ENCODE data around the gene DCUN1D4. TPM values are rescaled to one million over a fixed set of nuclear protein-coding genes. Genes with fewer than 3 reads are reported as not detected.

DCUN1D4 gene
- total and polyA plus RNA-seq, 2 experiments from 2014 or later = 18.0 to 28.2 TPM

DNA sequence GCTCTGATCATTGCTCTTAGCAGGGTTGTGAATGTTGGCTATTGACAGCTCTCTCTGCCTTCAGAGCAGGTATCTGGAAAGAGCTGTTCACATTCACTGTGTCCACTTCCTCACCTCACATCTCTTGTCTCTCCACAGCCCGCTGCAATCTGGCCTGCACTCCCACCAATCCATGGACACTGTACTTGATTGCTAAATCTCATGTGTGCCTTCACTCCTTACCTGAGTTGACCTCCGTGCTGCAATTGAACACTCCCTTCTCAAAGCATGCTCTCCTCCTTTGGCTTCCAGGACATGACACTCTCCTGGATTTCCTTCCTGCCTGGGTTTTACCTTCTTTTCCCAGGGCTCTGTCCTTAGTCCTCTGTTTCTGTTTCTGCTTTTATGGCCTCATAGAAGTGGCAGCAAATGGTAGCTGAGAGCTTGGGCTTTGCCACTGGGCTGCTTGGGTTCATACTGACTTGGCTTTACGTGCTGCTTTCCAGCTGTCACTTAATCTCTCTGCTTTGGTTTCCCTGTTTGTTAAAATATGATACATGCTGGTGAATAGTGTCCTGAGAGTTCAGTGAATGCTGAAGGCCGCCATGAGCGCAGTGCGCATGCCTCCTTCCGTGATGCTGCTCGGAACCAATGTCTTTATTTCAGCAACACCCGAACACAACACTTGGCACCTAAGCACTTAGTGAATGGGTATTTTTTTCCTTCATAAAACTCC is 29.5 kb downstream of the DCUN1D4 start:
- no peak for DNase-seq (ENCODE audit: low read depth in 1 of 2, low spot score in 1 of 2)
- peaks cover 28% of the 10 kb centered on the region for H3K36me3 ChIP-seq
- no peak overlapping the region for H3K4me3 ChIP-seq
- H3K4me1 ChIP-seq (ENCODE audit: low read depth) = no peaks in the 10 kb centered on the region
- H3K27ac ChIP-seq = no peak overlapping the region
- H3K27me3 ChIP-seq = no peaks in the 10 kb centered on the region
- H3K9me3 ChIP-seq (ENCODE audit: low read depth) = no peaks in the 10 kb centered on the region
- TF ChIP-seq, protein P1, sequence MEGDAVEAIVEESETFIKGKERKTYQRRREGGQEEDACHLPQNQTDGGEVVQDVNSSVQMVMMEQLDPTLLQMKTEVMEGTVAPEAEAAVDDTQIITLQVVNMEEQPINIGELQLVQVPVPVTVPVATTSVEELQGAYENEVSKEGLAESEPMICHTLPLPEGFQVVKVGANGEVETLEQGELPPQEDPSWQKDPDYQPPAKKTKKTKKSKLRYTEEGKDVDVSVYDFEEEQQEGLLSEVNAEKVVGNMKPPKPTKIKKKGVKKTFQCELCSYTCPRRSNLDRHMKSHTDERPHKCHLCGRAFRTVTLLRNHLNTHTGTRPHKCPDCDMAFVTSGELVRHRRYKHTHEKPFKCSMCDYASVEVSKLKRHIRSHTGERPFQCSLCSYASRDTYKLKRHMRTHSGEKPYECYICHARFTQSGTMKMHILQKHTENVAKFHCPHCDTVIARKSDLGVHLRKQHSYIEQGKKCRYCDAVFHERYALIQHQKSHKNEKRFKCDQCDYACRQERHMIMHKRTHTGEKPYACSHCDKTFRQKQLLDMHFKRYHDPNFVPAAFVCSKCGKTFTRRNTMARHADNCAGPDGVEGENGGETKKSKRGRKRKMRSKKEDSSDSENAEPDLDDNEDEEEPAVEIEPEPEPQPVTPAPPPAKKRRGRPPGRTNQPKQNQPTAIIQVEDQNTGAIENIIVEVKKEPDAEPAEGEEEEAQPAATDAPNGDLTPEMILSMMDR (IDR thresholded peaks at IDR 0.05; ENCODE audit: low read depth, low read length) = no peak

DNA sequence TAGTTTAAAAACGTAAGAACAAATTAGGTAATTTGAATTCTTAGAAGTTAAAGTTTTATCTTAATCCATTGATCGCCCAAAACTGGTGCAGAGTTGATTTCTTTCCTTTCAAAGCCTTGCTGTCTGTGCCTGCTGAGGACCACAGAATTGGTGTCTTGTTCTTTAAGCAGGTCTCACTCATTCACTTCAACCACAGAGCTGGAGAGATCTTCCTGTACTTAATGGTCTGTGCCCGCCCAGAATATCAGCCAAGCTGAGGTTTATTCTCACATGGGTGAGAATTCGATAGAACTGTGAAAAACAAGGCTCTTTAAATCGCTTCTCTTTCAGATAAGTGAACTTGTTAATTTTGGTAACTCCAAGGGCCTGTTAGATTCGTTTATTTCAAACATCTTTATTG is 31.6 kb downstream of the DCUN1D4 start:
- H3K4me3 ChIP-seq = no peak overlapping the region
- H3K27ac ChIP-seq = no peak overlapping the region
- no peak for DNase-seq (ENCODE audit: low read depth in 1 of 2, low spot score in 1 of 2)
- H3K36me3 ChIP-seq = peaks cover 44% of the 10 kb centered on the region
- TF ChIP-seq, protein P1 (IDR thresholded peaks at IDR 0.05; ENCODE audit: low read depth, low read length) = no peak
- no peaks in the 10 kb centered on the region for H3K4me1 ChIP-seq (ENCODE audit: low read depth)
- H3K27me3 ChIP-seq = no peaks in the 10 kb centered on the region
- no peaks in the 10 kb centered on the region for H3K9me3 ChIP-seq (ENCODE audit: low read depth)

DNA sequence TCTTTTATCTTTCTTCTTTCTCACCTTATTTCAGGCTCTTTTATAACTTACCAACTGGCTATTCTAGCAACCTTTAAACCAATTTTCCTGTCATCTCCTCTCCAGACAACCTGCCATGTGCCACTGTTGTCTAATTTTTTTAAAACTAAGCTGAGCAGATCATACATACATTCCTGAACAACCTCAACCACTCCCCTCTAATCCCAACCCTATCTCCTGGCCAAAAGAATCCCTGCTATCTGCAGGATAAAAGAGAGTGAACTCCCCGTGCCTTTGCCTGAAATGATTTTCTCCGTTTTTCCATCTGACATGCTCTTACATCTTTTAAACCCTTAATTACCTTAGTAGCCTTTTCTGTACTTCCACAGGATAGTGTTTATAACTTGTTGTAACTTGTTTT is 35.5 kb downstream of the DCUN1D4 start:
- H3K4me1 ChIP-seq (ENCODE audit: low read depth) = peaks cover 3% of the 10 kb centered on the region
- H3K36me3 ChIP-seq = peaks cover 42% of the 10 kb centered on the region
- TF ChIP-seq, protein P1 (IDR thresholded peaks at IDR 0.05; ENCODE audit: low read depth, low read length) = no peak
- no peaks in the 10 kb centered on the region for H3K9me3 ChIP-seq (ENCODE audit: low read depth)
- H3K27me3 ChIP-seq = no peaks in the 10 kb centered on the region
- no peak overlapping the region for H3K27ac ChIP-seq
- H3K4me3 ChIP-seq = no peak overlapping the region
- DNase-seq (ENCODE audit: low read depth in 1 of 2, low spot score in 1 of 2) = no peak

DNA sequence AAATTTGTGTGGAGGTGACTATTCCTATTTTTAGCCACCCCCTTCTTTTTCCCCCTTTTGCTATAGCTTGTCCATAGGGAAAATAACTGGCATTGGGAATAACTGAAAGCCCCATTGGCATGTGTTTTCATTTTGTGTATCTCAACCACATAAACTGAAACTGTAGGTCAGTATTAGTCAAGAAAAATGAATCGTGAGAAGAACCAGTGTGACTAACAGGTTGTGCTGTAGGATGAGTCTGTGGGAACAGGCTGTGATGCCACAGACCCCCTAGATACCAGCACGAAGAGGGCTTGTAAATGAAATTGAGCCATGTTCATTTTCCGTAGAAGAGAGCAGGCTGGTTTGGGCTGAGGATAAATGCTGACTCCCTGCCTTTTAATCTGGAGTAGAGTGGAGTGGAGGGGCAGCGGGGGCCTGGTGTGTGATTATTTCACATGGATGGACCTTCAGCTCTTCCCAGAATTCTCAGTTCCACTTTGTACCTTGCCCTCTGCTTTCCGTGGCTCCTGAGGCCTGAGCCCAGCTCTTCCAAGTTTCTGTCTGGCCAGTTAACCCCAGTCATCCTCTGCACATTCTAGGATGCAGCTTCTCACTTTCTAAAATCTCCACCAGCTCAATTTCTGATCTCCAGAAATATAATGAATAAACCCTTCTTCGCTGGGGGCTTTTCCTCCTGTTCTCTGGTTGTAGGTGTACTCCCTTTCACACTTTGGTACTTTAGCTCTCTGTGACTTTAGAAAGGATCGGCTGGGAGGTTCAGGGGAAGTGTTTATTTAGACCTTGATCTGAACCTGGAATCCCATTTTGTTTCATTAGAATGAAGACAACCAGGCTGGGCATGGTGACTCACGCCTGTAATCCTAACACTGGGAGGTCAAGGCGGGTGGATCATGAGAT is 37.3 kb downstream of the DCUN1D4 start:
- no peak overlapping the region for H3K27ac ChIP-seq

DNA sequence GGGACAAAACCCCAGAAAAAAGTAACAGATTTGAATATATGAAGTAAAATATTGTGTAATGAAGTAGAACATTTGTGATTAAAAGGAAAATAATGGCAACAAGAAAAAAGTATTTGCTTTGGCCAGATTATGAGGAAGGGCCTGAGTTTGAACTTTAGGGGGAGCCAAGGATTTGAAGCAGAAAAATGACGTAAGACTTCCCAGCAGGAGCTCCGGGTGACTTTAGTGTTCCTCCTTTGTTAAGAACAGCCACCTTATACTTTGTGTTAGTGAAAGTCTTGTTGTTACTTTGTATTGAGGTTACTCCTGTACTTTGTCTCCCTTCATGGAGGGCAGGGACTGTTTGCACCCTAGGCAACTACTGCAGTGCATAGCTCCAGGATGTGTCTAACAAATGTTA is 41.1 kb downstream of the DCUN1D4 start:
- Histone ChIP-seq H3K4me1 (ENCODE audit: low read depth) (peaks cover 3% of the 10 kb centered on the region), H3K36me3 (peaks cover 24% of the 10 kb centered on the region), H3K4me3 (no peak overlapping the region), H3K27ac (peak overlapping the region; percentile 31), H3K27me3 (no peaks in the 10 kb centered on the region), H3K9me3 (ENCODE audit: low read depth) (no peaks in the 10 kb centered on the region)
- TF ChIP-seq, protein P1 (IDR thresholded peaks at IDR 0.05; ENCODE audit: low read depth, low read length) = no peak
- no peak for DNase-seq (ENCODE audit: low read depth in 1 of 2, low spot score in 1 of 2)

More for the DNA sequence above, 37.3 kb downstream of the DCUN1D4 start:
- DNase-seq (ENCODE audit: low read depth in 1 of 2, low spot score in 1 of 2) = no peak
- TF ChIP-seq, protein P1 (IDR thresholded peaks at IDR 0.05; ENCODE audit: low read depth, low read length) = no peak
- Histone ChIP-seq H3K36me3 (peaks cover 29% of the 10 kb centered on the region), H3K27me3 (no peaks in the 10 kb centered on the region), H3K4me1 (ENCODE audit: low read depth) (peaks cover 3% of the 10 kb centered on the region), H3K4me3 (no peak overlapping the region), H3K9me3 (ENCODE audit: low read depth) (no peaks in the 10 kb centered on the region)
